DMS 273 treated with DMSO at 0.1 percent for 48 hours (cell line): ENCODE measurements around the gene ULK3.

Experiments used
- DNase-seq: peaks from one replicate; lab custom pipeline; 2025; lab: John Stamatoyannopoulos, UW

ULK3 gene

DNA sequence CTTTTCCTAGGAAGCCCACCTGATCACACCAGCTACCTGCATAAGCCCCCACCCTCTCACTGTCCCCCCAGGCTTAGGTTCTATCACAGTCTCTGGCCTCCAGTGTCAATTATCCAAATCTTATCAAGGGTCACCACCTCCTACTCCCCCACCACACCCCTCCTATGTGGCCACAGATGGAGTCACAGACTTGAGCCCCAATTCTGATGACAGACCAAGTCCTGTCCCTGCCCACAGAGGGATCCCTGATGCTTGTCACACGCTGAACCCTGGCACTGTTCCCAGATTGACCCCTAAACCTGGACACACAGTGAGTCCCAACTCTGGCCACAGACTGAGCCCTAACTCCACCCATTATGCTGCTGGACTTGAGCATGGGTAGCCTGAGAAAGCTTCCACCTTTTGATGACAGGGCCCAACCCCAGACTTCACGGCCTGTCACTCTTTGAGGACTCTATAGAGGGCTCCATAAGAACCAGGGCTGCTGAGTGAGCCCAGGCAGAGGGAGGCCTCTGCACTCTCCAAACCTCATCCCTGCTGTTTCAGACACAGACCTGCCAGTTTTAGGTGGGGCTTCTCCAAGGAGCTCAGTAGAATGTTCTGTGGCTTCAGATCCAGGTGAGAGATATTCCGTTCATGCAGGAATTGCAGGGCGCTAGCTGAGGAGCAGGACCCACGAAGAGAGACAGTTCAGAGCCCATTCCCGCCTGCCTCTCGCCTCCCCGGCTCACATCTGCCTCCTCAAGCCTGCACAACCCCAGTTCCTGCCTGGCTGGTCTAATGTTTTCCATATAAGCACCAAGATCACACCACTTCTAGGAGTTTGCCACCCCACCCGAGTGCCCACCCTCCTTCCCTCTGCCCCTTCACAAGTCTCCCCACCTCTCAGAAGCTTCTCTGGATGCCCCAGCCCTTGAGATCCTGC is 1.8 kb downstream of the ULK3 start:
- no peak for DNase-seq

DNA sequence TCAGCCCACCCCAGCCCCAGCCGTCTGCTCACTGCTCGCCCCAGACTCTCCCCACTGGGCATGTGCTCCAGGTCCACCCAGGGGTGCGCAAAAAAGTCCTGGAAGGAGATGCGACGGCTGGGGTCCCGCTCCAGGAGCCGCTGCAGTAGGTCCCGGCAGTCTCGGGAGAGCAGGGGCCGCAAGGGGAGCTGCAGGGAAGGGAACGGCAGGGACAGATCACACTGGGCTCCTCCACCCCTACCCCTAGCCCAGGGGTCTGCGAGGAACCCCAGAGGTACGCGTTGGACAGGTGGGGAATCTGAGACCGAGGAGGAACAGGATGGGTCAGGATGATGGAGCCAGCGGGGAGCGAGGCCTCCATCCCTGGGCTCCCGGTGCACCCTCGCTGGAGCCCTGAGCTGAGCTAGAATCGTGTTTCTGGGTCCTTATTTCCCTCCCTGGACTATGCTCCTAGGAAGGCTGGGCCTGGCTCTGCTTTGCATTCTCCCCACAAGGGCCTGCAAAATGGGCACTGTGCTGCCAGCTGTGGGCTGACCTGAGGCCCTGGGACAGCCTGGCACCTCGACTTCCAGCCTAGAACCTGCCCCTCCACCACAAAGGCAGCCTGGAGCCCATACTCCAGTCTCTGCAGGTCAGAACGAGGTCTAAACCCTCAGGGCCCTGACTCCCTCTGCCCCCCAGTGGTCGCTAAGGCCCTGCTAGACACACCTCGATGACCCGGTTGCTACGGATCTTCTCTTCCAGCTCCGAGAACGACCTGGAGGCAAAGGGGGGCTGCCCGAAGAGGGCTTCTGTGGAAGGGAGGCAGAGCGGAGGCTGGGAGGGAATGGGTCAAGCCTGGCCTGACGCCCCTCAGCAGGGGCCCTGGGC is 3.2 kb downstream of the ULK3 start:
- DNase-seq, result no peak

DNA sequence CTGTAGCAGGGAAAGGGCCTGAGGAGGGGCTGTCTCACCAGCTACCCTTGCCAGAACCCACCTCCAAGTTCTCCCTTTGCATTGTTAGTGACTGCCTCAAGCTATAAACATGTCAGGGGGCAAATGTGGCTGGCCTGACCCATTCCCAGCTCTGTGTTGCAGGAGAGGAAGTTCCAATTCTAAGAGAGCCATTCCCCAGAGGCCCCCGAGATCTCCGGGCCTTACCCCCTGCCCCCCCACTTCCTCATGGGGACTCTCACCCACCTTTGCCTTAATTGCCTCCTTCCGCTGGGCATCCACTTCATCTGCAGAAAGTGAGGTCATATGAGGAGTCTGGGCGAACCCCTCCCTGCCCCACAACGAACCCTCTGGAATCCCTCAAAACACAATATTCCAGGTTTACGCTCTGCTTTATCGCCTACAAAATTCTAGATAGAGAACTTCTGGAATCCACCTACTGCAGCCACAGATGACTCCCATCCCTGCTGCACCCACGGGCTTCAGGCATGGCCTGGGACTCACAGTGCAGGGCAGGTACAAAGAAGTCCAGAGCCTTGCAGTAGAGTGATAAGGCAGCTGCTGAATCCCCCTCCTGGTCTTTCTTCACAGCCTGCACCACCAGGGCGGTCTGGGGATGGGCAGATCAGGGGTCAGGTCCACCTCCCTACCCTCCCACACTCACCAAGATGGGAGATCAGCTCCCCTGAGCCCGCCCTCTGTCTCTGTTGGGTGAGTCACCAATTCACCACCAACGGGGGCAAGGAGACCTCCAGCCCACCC is 4.0 kb downstream of the ULK3 start:
- DNase-seq, result no peak

DNA sequence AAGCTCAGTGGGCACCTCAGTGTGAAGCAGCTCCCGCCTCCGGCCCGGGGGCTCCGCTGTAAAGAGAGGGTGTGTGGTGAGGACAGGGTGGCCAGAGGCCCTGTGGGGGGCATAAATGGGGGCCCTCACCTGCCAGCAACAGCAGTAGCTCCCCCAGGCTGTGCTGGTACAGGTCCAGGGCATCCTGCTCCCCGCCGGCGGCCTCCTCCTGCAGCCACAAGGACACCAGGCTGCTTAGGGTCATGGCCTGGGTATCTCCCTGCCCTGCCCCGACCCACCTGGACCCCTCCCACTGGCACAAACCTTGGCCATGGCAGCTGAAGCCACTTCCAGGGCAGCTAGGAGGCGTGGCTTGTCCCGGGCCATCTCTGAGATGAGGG is 4.8 kb downstream of the ULK3 start:
- no peak for DNase-seq

DNA sequence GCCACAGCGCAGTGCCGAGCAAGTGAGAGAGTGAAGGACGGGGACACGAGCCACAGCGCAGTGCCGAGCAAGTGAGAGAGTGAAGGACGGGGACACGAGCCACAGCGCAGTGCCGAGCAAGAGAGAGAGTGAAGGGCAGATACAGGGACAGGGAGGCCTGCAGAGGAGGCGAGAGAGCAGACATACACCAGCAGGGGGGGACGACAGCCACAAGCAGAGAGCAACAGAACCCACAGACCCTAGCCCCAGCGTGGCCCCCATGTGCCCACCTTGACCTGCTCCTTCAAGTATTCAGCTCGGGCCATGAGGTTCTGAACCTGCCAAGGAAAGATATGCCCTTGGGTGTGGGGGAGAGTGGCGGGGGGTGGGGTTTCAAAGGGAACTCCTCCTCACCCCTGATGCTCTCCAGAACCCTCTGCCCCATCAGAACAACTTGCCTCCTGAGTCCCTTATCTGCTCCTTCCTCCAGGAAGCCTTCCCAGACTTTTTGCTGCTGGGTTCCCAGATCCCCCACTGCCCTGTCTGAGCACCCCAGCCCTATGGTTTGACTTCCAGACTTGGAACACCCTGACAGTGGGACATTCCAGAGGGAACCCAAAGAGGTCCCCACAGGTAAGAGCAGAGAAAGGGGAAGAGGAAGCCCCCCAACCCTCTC is 5.3 kb downstream of the ULK3 start:
- DNase-seq, result no peak

DNA sequence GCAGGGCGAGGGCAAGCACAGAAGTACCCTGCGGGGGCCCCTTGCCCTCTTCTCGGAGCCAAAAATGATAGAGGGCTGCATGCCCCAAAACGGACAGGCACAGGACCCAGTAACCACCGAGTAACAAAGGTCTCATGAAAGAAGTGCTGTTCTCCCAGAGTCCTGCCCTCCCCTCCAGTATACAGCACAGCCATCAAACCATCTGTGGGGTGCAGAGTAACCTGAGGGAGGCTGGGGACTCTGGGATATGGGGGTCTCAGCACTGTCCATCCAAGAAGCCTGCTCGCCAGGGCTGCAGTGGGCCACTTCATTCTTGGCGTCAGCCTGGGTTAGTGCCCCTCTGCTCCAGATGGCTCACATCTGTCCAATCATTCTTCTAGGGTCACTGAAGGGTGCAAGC is 6.1 kb downstream of the ULK3 start:
- no peak for DNase-seq

DNA sequence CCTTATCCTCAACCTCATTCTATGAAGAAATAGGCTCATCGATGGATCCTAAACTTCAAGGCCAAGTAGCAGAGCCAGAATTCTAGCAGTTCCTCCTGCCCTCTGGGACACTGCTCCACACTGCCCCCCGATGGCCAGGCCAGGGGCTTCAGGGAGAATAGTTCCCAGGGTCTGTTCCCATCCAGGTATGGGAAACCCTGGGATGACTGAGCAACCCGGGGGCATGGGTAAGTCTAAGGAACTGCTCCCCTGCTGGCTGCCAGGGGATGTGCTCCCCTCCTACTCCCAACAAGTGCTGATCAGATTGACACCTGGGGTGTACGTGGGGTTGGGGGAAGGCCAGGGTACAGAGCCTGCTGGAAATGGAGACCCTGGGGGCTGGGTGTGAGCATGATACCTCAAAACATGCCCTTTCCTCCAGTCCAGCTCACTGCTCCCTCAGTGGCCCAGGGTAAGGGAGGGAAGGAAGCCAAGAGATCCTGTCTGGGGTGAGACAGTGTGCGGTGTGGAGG is 7.6 kb downstream of the ULK3 start:
- no peak for DNase-seq

DNA sequence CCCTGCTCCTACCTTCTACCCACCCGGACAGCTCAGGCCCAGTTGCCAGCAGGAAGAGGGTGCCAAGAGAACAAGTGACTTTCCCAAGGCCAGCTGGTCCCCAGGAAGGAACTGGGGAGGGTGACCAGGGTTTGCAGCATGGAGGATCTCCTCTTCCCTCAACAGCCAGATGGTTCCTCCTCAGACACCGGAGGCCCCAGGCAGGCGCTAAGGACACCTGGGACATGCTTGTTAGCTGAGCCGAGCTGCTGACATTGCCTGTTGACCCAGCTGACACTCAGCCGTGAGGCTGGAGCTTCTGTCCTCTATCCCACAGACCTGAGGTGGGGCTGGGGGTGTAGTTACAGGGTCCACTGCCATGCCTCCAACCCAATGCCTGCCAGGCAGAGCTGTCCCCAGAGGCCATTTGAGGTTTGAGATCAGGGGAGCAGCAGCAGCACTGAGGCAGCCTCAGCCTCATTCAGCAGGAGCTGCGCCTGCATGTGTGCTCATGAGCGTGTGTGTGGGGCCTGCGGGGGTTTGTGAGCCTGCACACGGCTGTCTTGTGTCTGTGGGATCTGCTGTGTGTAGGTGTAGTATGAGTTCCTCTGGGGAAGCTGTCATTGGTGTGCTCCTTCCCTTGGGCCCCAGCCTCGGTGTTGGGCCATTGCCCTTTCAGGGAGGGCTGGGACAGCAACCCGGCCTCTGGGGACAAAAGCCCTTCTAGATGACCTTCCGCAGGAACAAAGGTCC is 9.4 kb downstream of the ULK3 start:
- DNase-seq, result no peak

DNA sequence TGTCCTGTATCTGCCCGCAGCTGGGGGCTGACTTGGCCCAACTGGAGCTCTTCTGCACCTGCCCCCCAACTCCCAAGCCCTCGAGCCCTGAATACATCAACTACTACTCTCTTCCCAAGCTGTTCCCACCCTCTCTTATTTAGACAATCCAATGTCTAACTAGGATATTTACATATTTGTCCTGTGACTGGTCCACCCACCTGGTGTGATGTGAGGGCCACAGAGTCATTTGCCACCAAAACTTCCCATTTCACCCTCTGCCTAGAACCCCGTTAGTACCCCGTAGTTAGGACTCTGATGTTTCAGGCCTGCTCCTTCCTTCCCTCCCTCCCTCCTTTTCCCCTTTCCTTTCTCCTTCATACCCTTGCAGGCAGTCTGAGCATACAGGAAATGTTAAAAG is 10.1 kb downstream of the ULK3 start:
- no peak for DNase-seq

DNA sequence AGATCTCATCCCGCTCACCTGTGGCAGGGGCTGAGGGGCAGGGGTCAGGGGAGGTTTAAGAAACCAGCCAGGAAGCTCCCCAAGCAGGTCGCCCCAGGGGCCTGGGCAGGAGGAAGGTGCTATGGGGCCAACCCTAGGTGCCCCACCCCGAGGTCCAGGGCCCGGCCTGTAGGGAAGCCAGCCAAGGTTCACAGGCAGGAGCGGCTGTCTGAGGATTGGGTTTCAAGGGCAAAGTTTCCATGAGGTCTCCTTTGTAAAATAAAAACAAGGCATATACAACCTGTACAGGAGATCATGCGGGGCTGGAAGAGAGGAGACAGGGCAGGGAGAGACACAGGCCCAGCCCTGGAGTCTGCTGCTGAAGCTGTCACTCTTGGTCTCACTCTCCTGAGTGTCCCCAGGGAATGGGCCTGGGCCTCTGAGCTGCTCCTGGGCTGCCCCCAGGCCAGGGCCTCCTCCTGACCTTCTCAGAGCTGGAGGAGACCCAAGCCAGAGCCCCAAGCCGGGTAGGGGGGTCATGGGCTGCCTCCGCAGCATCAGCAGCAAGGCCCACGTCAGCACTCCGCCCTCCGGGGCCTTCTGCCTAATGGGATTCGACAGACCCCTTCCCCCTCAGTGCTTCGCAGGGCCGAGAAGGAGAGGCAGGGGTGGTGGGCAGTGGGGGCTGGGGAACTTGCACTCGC is 11.0 kb downstream of the ULK3 start:
- DNase-seq, result no peak

DNA sequence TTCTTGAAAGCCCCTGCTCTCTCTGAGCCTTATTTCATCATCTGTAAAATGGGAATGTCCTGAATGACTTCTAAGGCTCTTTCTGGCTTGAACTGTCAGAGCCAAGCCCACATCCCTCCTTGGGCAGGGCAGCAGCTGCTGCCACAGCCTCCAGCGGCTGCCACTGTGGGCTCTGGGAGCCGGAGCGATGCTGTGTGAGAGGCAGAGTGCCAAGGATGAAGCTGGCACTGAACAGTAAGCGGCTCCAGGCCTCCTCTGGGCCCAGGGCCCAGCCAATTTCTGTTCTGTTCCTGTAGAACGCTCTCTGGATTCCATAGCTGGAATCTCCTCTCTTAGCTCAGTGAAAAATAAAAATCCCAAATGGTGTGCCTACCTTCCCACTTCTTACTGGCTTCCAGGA is 12.1 kb downstream of the ULK3 start:
- peak; percentile 46 for DNase-seq

DNA sequence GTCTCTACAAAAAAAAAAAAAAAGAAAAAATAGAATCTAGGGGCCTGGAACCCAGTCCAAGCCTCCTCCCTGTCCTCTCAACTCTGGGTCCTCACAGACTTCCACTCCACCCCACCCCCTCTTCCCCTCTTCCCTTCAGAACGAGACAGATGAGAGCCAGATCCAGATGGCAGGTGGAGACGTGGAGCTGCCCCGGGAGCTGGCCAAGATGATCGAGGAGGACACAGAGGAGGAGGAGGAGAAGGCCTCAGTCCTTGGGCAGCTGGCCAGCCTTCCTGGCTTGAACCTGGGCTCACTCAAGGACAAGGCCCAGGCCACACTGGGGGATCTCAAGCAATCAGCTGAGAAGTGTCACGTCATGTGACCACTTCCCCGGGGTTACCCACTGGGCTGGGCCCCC is 13.0 kb downstream of the ULK3 start:
- no peak for DNase-seq

DNA sequence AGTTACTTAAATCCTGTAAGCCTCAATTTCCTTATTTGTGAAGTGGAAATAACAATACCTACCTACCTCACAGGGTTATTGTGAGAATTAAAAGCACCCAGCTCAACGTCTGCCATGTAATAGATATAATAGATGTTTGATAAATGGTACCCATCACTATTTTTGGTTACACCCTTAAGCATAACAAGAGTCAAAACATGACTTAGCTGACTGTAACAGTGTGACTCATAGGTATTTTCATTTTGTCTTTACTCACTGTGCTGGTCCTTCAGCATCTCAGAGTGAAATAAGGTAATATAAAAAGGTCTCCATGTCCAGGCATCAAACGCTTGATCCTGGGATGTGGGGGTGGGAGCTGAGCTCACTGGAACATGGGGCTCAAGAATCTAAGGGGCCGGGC is 13.5 kb downstream of the ULK3 start:
- DNase-seq, result no peak

DNA sequence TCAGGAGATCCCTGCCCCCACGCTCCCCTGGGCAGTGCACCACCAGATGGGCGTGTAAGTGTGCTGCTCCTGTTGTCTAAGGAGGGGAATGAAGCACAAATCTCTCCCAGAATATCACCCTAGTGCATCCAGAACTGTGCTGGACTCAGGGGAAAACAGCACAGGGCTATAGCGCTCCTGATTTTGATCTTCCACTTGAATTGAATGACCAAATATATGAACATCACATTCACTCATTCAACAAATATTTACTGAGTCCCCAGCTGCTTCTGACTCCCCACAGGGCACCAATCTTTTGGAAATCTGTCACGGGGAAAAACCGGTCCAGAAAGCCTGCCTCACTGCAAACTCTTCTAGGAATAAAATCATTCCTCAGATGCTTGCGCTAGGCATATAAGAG is 14.1 kb downstream of the ULK3 start:
- DNase-seq, result no peak

DNA sequence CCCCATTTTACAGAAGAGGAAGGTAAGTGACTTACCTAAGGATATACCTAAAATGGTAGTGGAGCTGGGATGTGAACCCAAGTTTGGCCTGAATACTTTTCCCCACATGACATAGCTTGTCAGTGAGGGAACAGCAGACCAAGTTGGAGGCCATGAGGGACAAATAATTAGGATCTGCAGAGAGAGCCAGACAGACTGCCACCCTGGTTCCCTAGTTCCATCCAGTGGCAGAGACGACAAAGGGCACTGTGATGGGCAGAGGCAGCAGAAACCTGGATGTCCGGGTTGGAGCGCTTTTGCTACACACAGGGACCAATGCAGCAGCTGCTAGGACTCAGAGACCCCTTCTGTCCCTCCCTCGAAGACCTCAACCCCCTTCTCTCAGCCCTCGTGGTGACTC is 15.3 kb downstream of the ULK3 start:
- no peak for DNase-seq

DNA sequence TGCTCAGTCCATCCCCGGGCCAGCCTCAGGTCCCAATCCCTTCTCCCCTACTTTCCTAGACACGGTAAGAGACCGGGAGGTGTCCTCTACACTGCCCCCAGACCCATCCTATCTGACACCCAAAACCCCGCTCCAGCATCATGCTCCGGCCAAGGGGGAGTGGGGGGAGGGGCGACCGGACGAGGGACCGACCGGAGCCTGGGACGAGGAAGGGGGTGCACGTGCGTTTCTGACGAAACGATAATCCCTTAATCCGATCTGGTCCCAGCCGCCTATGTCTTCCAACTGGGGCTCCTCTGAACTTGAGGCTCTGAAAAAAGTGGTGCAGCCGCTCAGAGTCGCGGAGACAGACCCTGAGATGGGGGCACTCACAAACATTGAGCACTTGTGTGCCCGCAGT is 16.0 kb downstream of the ULK3 start:
- DNase-seq, result no peak

DNA sequence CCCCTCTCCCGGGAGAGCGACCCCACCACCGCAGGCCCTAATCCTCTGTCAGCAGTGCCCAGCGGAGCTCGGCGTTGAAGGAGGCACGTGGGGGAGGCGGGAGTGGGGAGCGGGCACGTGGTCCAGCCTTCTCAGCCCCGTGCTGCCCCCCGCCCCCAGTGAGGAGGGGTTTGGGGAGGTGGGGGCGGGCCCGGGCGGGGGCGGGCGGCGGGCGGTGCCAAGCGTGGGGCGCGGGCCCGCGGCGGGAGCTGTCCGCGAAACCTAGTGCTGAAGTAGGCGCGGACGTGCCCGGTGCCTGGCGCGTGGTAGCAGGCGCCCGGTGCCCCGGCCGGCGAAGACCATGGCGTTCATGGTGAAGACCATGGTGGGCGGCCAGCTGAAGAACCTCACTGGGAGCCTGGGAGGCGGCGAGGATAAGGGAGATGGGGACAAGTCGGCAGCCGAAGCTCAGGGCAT is 16.6 kb downstream of the ULK3 start, which contains the start of gene CPLX3:
Gene CPLX3, plus strand, starts transcription at position 264 of the 456 bp plus-strand sequence. Its CDS starts 77 bp downstream, at position 341.
- DNase-seq, result no peak

DNA sequence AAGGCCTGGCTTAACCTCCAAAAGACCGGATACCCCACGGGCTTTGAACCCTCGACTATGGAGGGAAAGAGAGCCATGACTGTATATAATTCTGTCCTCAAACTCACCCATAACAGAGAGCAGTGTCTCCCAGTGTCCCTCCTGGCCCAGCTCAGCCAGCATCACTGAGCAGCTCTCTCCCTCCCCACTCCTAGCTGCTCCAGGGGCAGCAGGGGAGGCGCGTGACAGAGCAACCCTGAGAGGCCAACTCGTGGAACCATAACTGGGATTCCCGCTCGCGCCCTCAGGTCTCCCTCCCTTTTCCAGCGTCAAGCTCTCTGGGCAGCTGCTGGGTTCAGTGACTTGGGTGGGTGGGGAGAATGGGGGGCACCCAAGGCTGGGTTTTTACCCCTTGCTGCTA is 17.1 kb downstream of the ULK3 start:
- no peak for DNase-seq

DNA sequence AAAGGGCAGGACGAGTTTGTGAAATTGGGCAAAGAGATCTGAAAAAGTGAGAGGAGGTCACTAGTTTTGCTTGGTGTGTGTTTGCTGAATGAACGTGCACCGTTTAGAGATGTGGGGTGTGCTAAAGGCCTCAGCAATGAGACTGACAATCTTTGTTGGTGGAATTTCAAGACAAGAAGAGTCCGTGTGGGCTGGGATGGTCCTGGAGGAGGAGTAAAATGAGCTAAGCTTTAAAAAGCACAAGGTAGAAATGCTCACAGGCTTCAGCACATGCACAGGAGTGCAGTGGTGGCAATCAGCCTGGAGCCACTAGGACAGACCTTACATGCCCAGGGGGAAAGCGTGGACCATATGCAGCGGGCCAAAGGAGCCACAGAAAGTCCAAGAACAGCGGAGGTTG is 18.0 kb downstream of the ULK3 start:
- no peak for DNase-seq

DNA sequence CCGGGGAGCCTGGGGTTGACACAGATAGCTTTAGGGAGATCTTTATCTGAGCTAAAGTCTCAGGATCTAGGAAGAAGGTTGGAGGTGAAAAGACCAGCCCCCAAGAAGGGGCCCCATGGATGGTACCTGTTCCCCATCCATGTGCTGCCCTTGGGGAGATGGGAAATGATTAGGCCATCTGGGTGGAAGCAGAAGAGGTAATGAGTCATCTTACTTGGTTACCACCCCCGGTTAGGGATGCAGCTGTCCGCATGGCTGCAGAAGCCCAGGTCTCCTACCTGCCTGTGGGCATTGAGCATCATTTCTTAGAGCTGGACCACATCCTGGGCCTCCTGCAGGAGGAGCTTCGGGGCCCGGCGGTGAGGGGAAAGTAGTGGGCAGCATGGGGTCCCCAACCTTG is 19.6 kb downstream of the ULK3 start:
- DNase-seq, result no peak
